Thyroid gland (tissue), 4 donors: Measurements from ENCODE around the gene VPS35L. TPM values are rescaled to one million over a fixed set of nuclear protein-coding genes. Genes with fewer than 3 reads are reported as not detected.

ENCODE experiments used
- DNase-seq, 2 donors: peaks; one replicate each; pipeline ENCODE4 v3.0.0-alpha.2; 2019
- H3K27ac ChIP-seq, 3 donors: fragments of 200-600 bp; sonication (generic); 1 replicate in 2 of 3; 2 replicates in 1 of 3; pipeline ENCODE4 v1.5.1; 2016 to 2019; ENCODE audit warnings: mild to moderate bottlenecking in 1 of 3, moderate library complexity in 1 of 3
- H3K27me3 ChIP-seq: fragments of 200-600 bp; sonication (generic); one replicate; pipeline ENCODE4 v1.5.1; 2019
- H3K36me3 ChIP-seq, 2 donors: fragments of 200-600 bp; sonication (generic); one replicate each; pipeline ENCODE4 v1.5.1; 2016 to 2019
- H3K4me1 ChIP-seq, 2 donors: fragments of 200-600 bp; sonication (generic); one replicate each; pipeline ENCODE4 v1.5.1; 2017 to 2019
- H3K4me3 ChIP-seq, 3 donors: fragments of 200-600 bp; sonication (generic); replicated peaks in 1 of 3; 1 replicate in 2 of 3; 2 replicates in 1 of 3; pipeline ENCODE4 v1.5.1; 2016; ENCODE audit warnings: mild to moderate bottlenecking in 1 of 3
- H3K9me3 ChIP-seq: fragments of 200-600 bp; sonication (generic); one replicate; pipeline ENCODE4 v1.5.1; 2017
- POLR2A ChIP-seq, 2 donors: fragments of 450-650 bp; IDR thresholded peaks; one replicate each; pipeline ENCODE4 v1.6.1; 2017; ENCODE audit warnings: antibody characterized with exemption in 2 of 2, mild to moderate bottlenecking in 2 of 2, moderate library complexity in 1 of 2
- WGBS, 2 donors: methylation state at CpG; one replicate each; pipeline ENCODE4 v1.1.5; 2017; 5-methylcytosine and 5-hydroxymethylcytosine counted together
- intact Hi-C: fragments of 100-400 bp; cut with DNase I; formaldehyde crosslinking; loops from one replicate; pipeline ENCODE4 v1.15.1; 2023
- total RNA-seq, 4 donors: library from RNA; depleted of rRNA; stranded (reverse); fragments of >200 nt; gene quantifications; one replicate each; pipeline ENCODE4 v1.2.3, GENCODE V29; 2016
- TF ChIP-seq, protein P1 (sequence below), 6 experiments: fragments of 200-600 bp in 3 of 6; fragments of 450-650 bp in 3 of 6; sonication (generic) in 3 of 6; IDR thresholded peaks; one replicate each; pipeline ENCODE4 v1.5.1; 2016 to 2019; ENCODE audit warnings: antibody characterized with exemption in 6 of 6, mild to moderate bottlenecking in 2 of 6, inconsistent platforms in 1 of 6, moderate library complexity in 1 of 6

The VPS35L gene
- total RNA-seq, 4 donors from 2014 or later: 64.9 to 74.3 (median 68.8) TPM

DNA sequence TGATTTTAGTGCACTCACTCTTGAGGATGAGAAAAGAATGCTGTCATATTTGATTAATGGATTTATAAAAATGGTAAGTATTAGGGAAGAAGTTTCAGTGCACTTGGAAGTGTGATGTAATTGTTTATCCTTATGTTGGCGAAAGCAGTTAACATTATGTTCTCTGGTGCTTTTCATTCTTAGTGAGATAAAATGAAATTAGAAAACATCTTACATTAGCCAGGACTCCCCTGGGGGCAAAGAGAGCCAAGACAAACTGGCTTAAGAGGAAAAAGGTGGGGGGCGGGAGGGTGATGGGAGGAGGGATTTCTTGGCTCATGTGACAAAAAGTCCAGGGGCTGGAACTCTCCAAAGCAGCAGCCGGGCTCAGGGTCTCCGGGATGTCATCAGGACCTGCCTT, 89.4 kb downstream of the VPS35L start:
- Histone ChIP-seq H3K27ac (peak overlapping the region in 1 of 3 donors; percentile 5), H3K36me3 (peaks cover 10% of the 10 kb centered on the region in 2 donors), H3K9me3 (no peaks in the 10 kb centered on the region), H3K4me1 (peaks cover 0 to 5% of the 10 kb centered on the region in 2 donors), H3K27me3 (no peaks in the 10 kb centered on the region), H3K4me3 (no peak overlapping the region)
- no peak for TF ChIP-seq POLR2A (IDR thresholded peaks at IDR 0.05)
- TF ChIP-seq, protein P1, sequence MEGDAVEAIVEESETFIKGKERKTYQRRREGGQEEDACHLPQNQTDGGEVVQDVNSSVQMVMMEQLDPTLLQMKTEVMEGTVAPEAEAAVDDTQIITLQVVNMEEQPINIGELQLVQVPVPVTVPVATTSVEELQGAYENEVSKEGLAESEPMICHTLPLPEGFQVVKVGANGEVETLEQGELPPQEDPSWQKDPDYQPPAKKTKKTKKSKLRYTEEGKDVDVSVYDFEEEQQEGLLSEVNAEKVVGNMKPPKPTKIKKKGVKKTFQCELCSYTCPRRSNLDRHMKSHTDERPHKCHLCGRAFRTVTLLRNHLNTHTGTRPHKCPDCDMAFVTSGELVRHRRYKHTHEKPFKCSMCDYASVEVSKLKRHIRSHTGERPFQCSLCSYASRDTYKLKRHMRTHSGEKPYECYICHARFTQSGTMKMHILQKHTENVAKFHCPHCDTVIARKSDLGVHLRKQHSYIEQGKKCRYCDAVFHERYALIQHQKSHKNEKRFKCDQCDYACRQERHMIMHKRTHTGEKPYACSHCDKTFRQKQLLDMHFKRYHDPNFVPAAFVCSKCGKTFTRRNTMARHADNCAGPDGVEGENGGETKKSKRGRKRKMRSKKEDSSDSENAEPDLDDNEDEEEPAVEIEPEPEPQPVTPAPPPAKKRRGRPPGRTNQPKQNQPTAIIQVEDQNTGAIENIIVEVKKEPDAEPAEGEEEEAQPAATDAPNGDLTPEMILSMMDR (IDR thresholded peaks at IDR 0.05): no peak
- DNase-seq: peak; percentile 10 to 12
- WGBS, 2 donors: 67 to 74% methylated on average over 4 of the region's 4 CpGs
- intact Hi-C loops: no loop called here

DNA sequence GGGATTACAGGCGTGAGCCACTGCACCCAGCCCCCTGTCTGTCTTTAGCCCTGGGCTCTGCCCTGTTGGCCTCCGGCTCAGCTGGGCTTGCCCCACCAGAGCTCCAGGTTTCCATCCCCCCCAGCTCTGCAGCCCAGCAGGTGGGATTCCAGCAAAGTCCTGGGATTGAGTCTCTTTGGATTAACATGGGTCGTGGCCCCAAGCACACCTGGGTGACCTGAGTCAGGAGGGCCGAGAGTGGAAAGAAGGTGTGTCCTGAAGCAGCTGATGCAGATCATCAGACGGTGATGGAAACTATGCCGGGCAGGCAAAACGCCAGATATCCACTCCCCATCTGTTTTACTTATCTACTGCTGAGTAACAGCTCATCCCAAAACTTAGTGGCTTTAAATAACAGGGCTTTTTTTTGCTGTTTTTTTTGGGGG, 90.1 kb downstream of the VPS35L start:
- H3K36me3 ChIP-seq: peaks cover 6 to 10% of the 10 kb centered on the region in 2 donors
- WGBS, 2 donors: 77 to 84% methylated on average over 6 to 7 of the region's 7 CpGs
- H3K27ac ChIP-seq: peak overlapping the region in 2 of 3 donors; percentile 35 to 43
- H3K9me3 ChIP-seq: no peaks in the 10 kb centered on the region
- H3K4me3 ChIP-seq: no peak overlapping the region
- no peaks in the 10 kb centered on the region for H3K27me3 ChIP-seq
- H3K4me1 ChIP-seq: peaks cover 0 to 5% of the 10 kb centered on the region in 2 donors
- intact Hi-C loops: no loop called here
- TF ChIP-seq POLR2A (IDR thresholded peaks at IDR 0.05): no peak
- TF ChIP-seq, protein P1 (IDR thresholded peaks at IDR 0.05): no peak
- DNase-seq: peak; percentile 4 to 6

DNA sequence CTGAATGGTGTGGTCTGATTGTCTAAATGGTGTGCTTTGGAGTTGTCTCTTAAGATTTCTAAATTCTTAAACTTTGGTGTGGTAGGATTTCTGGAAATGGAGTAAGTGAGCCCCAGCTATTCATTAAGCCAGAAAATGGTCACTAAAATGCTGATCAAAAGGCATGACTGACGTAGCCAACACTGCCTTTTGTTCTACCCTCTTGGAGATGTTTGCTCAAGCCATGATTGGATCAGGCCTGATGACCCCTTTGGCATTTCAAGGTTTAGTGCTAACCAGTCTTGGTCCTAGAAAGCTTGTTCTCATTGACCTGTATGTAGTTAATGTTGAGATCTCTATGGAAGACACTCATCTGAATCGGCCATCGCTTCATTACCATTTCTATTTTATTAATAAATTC, 94.5 kb downstream of the VPS35L start:
- peaks cover 20 to 25% of the 10 kb centered on the region in 2 donors for H3K36me3 ChIP-seq
- DNase-seq: no peak
- TF ChIP-seq, protein P1 (IDR thresholded peaks at IDR 0.05): no peak
- no peak for TF ChIP-seq POLR2A (IDR thresholded peaks at IDR 0.05)
- H3K27ac ChIP-seq: no peak overlapping the region
- H3K9me3 ChIP-seq: no peaks in the 10 kb centered on the region
- no peaks in the 10 kb centered on the region for H3K27me3 ChIP-seq
- 94 to 96% methylated on average over 3 of the region's 3 CpGs for WGBS, 2 donors
- no peak overlapping the region for H3K4me3 ChIP-seq
- intact Hi-C loops: loop anchor here (10.0 kb wide), 1 partner anchor 45 kb away; no protein-coding TSS in a partner anchor
- H3K4me1 ChIP-seq: peaks cover 0 to 5% of the 10 kb centered on the region in 2 donors

DNA sequence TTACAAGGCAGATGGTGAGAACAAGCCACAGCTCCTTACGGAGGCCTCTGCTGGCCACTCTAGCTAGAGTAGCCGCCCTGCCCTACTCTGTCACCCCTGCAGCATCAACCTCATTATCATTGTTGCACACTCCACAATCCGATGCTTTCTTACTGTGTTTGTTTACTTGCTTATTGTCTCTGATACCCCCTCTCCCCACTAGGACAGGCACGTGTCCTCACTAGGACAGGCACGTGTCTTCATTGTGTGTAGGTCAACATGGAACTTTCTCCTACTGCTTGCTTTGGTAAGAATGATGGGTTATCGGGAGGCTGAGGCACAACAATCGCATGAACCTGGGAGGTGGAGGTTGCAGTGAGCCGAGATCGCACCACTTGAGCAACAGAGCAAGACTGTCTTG, 98.6 kb downstream of the VPS35L start:
- Histone ChIP-seq H3K36me3 (peaks cover 21 to 25% of the 10 kb centered on the region in 2 donors), H3K27me3 (no peaks in the 10 kb centered on the region), H3K4me1 (no peaks in the 10 kb centered on the region), H3K9me3 (no peaks in the 10 kb centered on the region), H3K4me3 (no peak overlapping the region), H3K27ac (no peak overlapping the region)
- TF ChIP-seq, protein P1 (IDR thresholded peaks at IDR 0.05): no peak
- no peak for TF ChIP-seq POLR2A (IDR thresholded peaks at IDR 0.05)
- intact Hi-C loops: loop anchor here (10.0 kb wide), 1 partner anchor 49 kb away; no protein-coding TSS in a partner anchor
- 65 to 90% methylated on average over 9 of the region's 9 CpGs for WGBS, 2 donors
- DNase-seq: no peak

DNA sequence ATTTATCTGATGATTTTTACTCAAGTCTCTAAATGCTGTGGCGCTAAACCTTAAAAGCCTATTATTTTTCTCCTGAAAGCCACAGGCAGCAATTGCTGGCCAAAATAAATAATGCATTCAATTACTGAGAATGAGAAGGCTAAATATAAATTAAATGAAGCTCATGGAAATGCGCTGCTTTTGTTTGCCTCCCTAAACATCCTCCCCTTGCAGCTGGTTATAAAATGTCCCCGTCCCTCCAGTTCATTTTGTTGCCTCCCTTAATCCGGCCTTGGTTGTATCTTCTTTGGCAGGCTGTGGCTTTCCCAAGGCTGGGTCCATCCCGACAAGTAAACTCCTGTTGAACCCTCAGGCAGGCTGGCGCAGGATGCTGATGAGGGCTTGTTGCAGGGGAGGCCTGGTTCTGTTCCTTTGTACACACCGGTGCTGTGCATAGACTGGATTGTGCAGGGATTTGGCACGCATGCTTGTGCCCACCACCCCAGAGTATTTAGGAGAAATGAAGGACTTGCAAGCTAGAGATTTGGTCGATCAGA, 99.8 kb downstream of the VPS35L start:
- Histone ChIP-seq H3K27ac (no peak overlapping the region), H3K27me3 (no peaks in the 10 kb centered on the region), H3K4me3 (no peak overlapping the region), H3K36me3 (peaks cover 21 to 26% of the 10 kb centered on the region in 2 donors), H3K9me3 (no peaks in the 10 kb centered on the region), H3K4me1 (no peaks in the 10 kb centered on the region)
- DNase-seq: no peak
- intact Hi-C loops: loop anchor here (10.0 kb wide), 1 partner anchor 51 kb away; no protein-coding TSS in a partner anchor
- TF ChIP-seq, protein P1 (IDR thresholded peaks at IDR 0.05): no peak
- TF ChIP-seq POLR2A (IDR thresholded peaks at IDR 0.05): no peak
- WGBS, 2 donors: 88 to 92% methylated on average over 9 of the region's 9 CpGs
